Measurements from ENCODE around the gene GJC1. TPM values are rescaled to one million over a fixed set of nuclear protein-coding genes. Genes with fewer than 3 reads are reported as not detected.

GJC1 gene
- total and polyA plus RNA-seq, 2 of the 8 experiments (the other 6 are each of a cell fraction or from before 2014, with no cell fraction given), result 29.1 to 154 TPM

GRCh38 chr17:44757045-44757917 lies 72.8 kb downstream of the GJC1 start:
- Histone ChIP-seq H2AK5ac (ENCODE audit: low read depth, low read length) (no peak overlapping the region), H3K56ac (replicated peaks; ENCODE audit: insufficient read length, low read depth, low read length) (no peak overlapping the region), H3K36me3 (ENCODE audit: control insufficient read depth in 2 of 4, insufficient read depth in 4 of 4, low read length in 3 of 4) (no peaks in the 10 kb centered on the region), H4K8ac (ENCODE audit: extremely low read depth, insufficient read depth, low read length) (no peak overlapping the region), H3K27ac (ENCODE audit: low read depth, low read length) (no peak overlapping the region), H2AFZ (ENCODE audit: low read length) (no peak overlapping the region), H3K18ac (ENCODE audit: extremely low read depth, low read length) (no peak overlapping the region), H3K23me2 (ENCODE audit: low read depth, low read length) (peaks cover 8% of the 10 kb centered on the region; the same call in 1 of the 2 replicates), H4K20me1 (replicated peaks in 1 of 2; ENCODE audit: control insufficient read depth in 1 of 2, insufficient read depth in 2 of 2, low read length in 2 of 2) (no peaks in the 10 kb centered on the region), H2BK15ac (ENCODE audit: low read length) (no peak overlapping the region), H3K79me1 (ENCODE audit: low read depth, low read length) (no peaks in the 10 kb centered on the region), H3K79me2 (ENCODE audit: control insufficient read depth in 1 of 2, insufficient read depth in 2 of 2, low read length in 2 of 2) (no peaks in the 10 kb centered on the region), H3K14ac (ENCODE audit: insufficient read length) (no peak overlapping the region), H2BK120ac (replicated peaks; ENCODE audit: low read depth, low read length) (no peak overlapping the region), H3K4me3 (ENCODE audit: extremely low read depth in 1 of 4, insufficient read depth in 2 of 4, low read depth in 3 of 4, low read length in 4 of 4) (no peak overlapping the region), H3K23ac (ENCODE audit: insufficient read length) (no peak overlapping the region), H3K9ac (replicated peaks in 1 of 4; ENCODE audit: extremely low read depth in 1 of 4, low read depth in 3 of 4, low read length in 3 of 4) (no peak overlapping the region), H3K27me3 (replicated peaks in 1 of 4; ENCODE audit: control insufficient read depth in 3 of 4, extremely low read depth in 1 of 4, insufficient read depth in 3 of 4, low read length in 3 of 4) (peaks cover 25 to 40% (median 35%) of the 10 kb centered on the region in 4 experiments), H2BK5ac (ENCODE audit: low read depth, low read length) (no peak overlapping the region), H3K4me2 (ENCODE audit: insufficient read depth in 1 of 2, low read depth in 2 of 2, low read length in 2 of 2) (no peak overlapping the region; a peak in 1 of 4 replicates), H3K4me1 (replicated peaks in 1 of 4; ENCODE audit: control insufficient read depth in 3 of 4, insufficient read depth in 4 of 4, low read length in 3 of 4) (peaks cover 0 to 7% (median 2%) of the 10 kb centered on the region in 4 experiments; a peak in 4 of 7 replicates), H4K5ac (ENCODE audit: insufficient read length, low read depth, low read length) (no peak overlapping the region), H4K91ac (replicated peaks; ENCODE audit: insufficient read length, low read length) (no peak overlapping the region), H3K9me3 (ENCODE audit: insufficient read depth in 2 of 2, low read depth in 1 of 2, low read length in 1 of 2) (no peaks in the 10 kb centered on the region), H2BK12ac (ENCODE audit: low read depth, low read length) (no peak overlapping the region), H3K4ac (replicated peaks; ENCODE audit: insufficient read length, low read depth, low read length) (no peak overlapping the region), H2BK20ac (ENCODE audit: low read length) (no peak overlapping the region)
- ChIA-PET POLR2A (ENCODE audit: partially characterized antibody) (interaction anchor here (0.7 to 5.1 kb wide), 4 partner anchors 9 to 402 kb away, joined by 3 to 17 read pairs (median 4); partner anchors contain the start of gene CCDC43), CTCF (ENCODE audit: partially characterized antibody) (interaction anchor here (0.6 to 2.5 kb wide), 2 partner anchors 10 to 220 kb away, joined by 3 to 9 read pairs; no protein-coding TSS in a partner anchor)
- TF ChIP-seq CBX8 (IDR thresholded peaks at IDR 0.05; ENCODE audit: borderline replicate concordance, low read depth, low read length), result no peak
- TF ChIP-seq POU5F1 (IDR thresholded peaks at IDR 0.05; ENCODE audit: low read depth, low read length), result no peak
- no peak for TF ChIP-seq POLR2AphosphoS5 (IDR thresholded peaks at IDR 0.05; ENCODE audit: low read depth, low read length)
- no peak for TF ChIP-seq RXRA (IDR thresholded peaks at IDR 0.05; ENCODE audit: insufficient read depth, low read depth, low read length)
- TF ChIP-seq HDAC2 (IDR thresholded peaks at IDR 0.05; ENCODE audit: borderline replicate concordance in 1 of 2, low read depth in 2 of 2, low read length in 2 of 2), result no peak
- TF ChIP-seq SP2 (IDR thresholded peaks at IDR 0.05; ENCODE audit: low read length), result no peak
- TF ChIP-seq POLR2A (IDR thresholded peaks at IDR 0.05; ENCODE audit: control extremely low read depth in 1 of 2, low read depth in 2 of 2, low read length in 2 of 2), result no peak
- TF ChIP-seq NRF1 (IDR thresholded peaks at IDR 0.05; ENCODE audit: low read depth, low read length), result no peak
- 87% methylated on average over 10 of the region's 10 CpGs; no CpG with 5 or more reads in 1 of the 2 experiments for WGBS, 2 experiments (ENCODE audit: extremely low coverage in 1 of 2, insufficient coverage in 1 of 2, insufficient read length in 1 of 2, insufficient replicate concordance in 2 of 2, low coverage in 1 of 2, low lambda C conversion rate in 2 of 2, missing lambda C conversion rate in 1 of 2)
- FAIRE-seq, result no peak
- no peak for DNase-seq (ENCODE audit: low read depth in 1 of 2, low spot score in 2 of 2)

All from H1 (cell line).